ENCODE data around the gene MYOF.

DNA sequence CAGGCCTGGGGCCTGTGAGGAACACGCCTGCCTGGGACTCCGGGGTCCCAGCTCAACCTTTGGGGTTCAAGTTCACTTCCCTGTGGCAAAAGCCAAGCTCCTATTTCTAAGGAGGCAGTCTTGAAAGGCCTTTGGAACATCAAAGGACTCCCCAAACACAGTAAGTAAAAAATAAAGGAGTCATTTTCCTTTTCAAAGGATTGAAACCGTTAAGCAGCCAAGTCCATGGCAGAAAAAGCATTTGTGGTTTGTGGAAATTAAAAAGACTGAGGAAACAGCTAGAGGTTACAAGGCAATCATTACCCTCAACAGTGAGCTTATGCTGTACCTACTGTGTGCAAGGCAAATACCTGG is 200.8 kb downstream of the MYOF start:
- no peak for TF ChIP-seq POLR2A (IDR thresholded peaks at IDR 0.05)
- TF ChIP-seq, protein P1, sequence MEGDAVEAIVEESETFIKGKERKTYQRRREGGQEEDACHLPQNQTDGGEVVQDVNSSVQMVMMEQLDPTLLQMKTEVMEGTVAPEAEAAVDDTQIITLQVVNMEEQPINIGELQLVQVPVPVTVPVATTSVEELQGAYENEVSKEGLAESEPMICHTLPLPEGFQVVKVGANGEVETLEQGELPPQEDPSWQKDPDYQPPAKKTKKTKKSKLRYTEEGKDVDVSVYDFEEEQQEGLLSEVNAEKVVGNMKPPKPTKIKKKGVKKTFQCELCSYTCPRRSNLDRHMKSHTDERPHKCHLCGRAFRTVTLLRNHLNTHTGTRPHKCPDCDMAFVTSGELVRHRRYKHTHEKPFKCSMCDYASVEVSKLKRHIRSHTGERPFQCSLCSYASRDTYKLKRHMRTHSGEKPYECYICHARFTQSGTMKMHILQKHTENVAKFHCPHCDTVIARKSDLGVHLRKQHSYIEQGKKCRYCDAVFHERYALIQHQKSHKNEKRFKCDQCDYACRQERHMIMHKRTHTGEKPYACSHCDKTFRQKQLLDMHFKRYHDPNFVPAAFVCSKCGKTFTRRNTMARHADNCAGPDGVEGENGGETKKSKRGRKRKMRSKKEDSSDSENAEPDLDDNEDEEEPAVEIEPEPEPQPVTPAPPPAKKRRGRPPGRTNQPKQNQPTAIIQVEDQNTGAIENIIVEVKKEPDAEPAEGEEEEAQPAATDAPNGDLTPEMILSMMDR (IDR thresholded peaks at IDR 0.05) = no peak
